Activated B cell treated with CpG ODN at 0.5 μM for 24 hours (primary cell): ENCODE results near the gene NUDT16L1. TPM values are rescaled to one million over a fixed set of nuclear protein-coding genes. Genes with fewer than 3 reads are reported as not detected.

ENCODE experiments used
- ATAC-seq: fragments of 200-7000 bp; cut with Tn5 transposase; one replicate; pipeline ENCODE4 v1.10.0; 2021; ENCODE audit warnings: low read depth, mild to moderate bottlenecking, moderate library complexity
- CTCF ChIA-PET: fragments of 350-600 bp; sonication (Branson Sonifier 250); formaldehyde crosslinking; loops from one replicate; lab custom pipeline; 2021; ENCODE audit warnings: antibody characterized with exemption; lab: Charles Lee
- POLR2A ChIA-PET: fragments of 350-600 bp; sonication (Branson Sonifier 250); formaldehyde crosslinking; loops from one replicate; lab custom pipeline; 2021; ENCODE audit warnings: antibody characterized with exemption; lab: Charles Lee
- DNase-seq: peaks from one replicate; pipeline ENCODE4 v3.0.0; 2022
- H3K27ac Mint-ChIP-seq: one replicate; pipeline ENCODE4 v1.8.0; 2020; ENCODE audit warnings: mixed read lengths
- H3K27me3 Mint-ChIP-seq: one replicate; pipeline ENCODE4 v1.8.0; 2021; ENCODE audit warnings: mixed read lengths
- H3K36me3 Mint-ChIP-seq: one replicate; pipeline ENCODE4 v1.8.0; 2021; ENCODE audit warnings: low read depth, mixed read lengths
- H3K4me1 Mint-ChIP-seq: one replicate; pipeline ENCODE4 v1.8.0; 2021; ENCODE audit warnings: mixed read lengths
- H3K4me3 Mint-ChIP-seq: one replicate; pipeline ENCODE4 v1.8.0; 2020; ENCODE audit warnings: mild to moderate bottlenecking, mixed read lengths
- H3K9me3 Mint-ChIP-seq: one replicate; pipeline ENCODE4 v1.8.0; 2020; ENCODE audit warnings: mixed read lengths
- CTCF ChIP-seq: fragments of 200-600 bp; IDR thresholded peaks from one replicate; pipeline ENCODE4 v1.8.0; 2022; ENCODE audit warnings: antibody characterized with exemption, mild to moderate bottlenecking
- intact Hi-C: fragments of 100-400 bp; cut with micrococcal nuclease; formaldehyde crosslinking; loops from one replicate; pipeline ENCODE4 v1.15.1; 2024
- total RNA-seq: library from RNA; stranded (reverse); gene quantifications from 2 replicates; pipeline ENCODE4 v1.2.3, GENCODE V29; 2022

NUDT16L1 gene
- total RNA-seq, 1 donor from 2014 or later = 32.9 TPM

DNA sequence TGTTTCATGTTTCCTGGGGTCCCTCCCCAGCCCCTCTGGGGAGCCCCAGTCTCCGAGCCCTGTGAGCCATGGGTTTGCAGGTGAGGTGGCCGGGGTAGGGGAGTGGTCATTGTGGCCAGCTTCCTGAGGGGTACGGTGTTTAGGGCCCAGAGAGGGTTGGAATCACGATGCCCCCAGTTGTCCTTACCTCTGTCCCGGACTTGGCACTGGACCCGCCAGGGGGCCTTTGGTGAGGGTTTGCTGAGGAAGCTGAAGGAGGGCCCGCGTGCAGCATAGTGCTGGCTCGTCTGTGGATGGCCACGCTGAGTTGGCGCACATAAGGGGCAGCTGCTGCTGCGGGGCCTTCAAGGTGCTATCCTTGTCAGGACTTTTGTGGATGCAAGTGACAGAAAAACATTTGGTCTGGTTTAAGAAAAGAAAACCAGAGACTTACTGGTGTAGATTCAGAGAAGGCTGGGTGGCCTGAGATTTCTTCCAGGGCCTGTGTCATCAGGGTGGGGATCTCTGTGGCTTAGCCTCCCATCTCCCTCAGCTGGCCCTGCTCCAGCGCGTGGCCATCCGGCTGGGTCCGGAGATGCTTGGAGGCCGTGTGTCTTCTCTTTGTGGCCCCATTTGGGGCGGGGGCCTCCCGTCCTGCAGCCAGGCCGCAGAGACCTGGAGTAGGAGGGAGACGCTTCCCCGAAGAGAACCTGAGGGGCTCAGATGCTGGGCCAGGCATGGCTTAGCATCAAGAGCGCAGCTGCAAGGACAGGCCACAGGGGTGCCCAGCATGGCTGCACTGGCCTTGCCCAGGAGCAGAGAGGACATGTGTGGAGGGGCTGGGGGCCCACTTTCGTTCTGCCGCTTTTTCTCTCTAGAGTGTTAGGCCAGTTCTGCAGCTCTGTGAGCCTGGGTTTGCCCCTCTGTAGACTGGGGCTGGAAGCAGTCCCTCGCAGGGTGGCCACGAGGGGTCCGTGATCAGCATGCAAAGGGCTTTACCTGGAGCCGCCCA lies 33.7 kb upstream of the NUDT16L1 start:
- CTCF ChIA-PET = no interaction called here
- ATAC-seq = no peak
- H3K4me3 Mint-ChIP-seq = no peak overlapping the region

DNA sequence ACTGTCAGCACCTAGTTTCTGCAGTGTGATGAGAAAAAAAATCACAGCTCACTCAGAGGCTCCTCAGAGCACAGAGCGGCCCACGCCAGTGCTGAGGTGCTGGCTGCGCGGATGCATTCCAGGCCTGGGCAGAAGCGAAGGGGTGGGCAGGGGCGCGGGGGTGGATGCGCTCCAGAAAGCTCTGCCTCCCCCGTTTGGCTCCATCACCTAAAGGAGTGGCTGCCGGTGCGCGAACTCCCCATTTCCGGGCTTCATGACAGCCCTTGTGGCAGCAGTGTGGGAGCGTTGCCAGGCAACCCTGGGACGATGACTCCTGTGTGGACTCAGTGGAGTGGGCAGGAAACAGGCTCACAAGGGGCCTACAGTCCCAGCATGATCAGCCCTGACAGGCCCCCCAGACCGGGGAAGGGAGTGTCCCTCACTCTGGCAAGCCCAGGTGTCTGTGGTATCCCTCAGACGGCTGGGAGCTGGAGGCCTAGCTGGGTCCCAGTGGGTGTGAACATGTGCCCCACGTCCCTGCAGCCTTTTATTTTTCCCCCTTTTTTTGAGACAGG lies 32.8 kb upstream of the NUDT16L1 start:
- no peak for TF ChIP-seq CTCF
- ATAC-seq (no peak), DNase-seq (no peak)
- H3K27ac Mint-ChIP-seq = no peak overlapping the region
- H3K36me3 Mint-ChIP-seq = peaks cover 45% of the 10 kb centered on the region
- H3K4me1 Mint-ChIP-seq = peaks cover 24% of the 10 kb centered on the region
- no peaks in the 10 kb centered on the region for H3K9me3 Mint-ChIP-seq
- H3K4me3 Mint-ChIP-seq = no peak overlapping the region
- POLR2A ChIA-PET = no interaction called here
- intact Hi-C loops = no loop called here
- no peaks in the 10 kb centered on the region for H3K27me3 Mint-ChIP-seq
- CTCF ChIA-PET = no interaction called here

More for the DNA sequence above, 33.7 kb upstream of the NUDT16L1 start:
- no peak for TF ChIP-seq CTCF
- H3K27me3 Mint-ChIP-seq = no peaks in the 10 kb centered on the region
- intact Hi-C loops = no loop called here
- H3K27ac Mint-ChIP-seq = no peak overlapping the region
- H3K4me1 Mint-ChIP-seq = peaks cover 16% of the 10 kb centered on the region
- no peaks in the 10 kb centered on the region for H3K9me3 Mint-ChIP-seq
- no peak for DNase-seq
- peaks cover 53% of the 10 kb centered on the region for H3K36me3 Mint-ChIP-seq
- POLR2A ChIA-PET = no interaction called here

DNA sequence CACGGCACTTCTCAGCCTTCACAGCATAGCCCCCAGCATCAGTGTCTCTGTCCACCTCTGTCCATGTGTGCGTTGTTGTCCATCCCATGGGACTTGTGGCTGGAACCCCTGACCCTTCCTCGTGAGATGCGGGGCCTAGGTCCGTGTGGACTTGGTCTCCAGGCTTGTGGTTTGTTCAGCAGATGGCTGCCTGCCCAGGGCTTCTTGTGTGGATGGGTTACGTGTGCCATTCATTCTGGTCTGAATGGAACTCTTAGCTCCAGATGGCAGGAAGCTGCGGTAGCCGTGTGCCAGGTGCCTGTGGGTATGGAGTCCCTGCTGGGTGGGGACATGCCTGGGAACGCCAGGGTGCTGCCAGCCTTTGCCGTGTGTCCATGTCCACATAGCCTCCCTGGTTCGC lies 31.7 kb upstream of the NUDT16L1 start:
- intact Hi-C loops = no loop called here
- peaks cover 42% of the 10 kb centered on the region for H3K36me3 Mint-ChIP-seq
- no peak overlapping the region for H3K27ac Mint-ChIP-seq
- no peak for ATAC-seq
- peaks cover 24% of the 10 kb centered on the region for H3K4me1 Mint-ChIP-seq
- TF ChIP-seq CTCF = no peak
- DNase-seq = no peak
- H3K9me3 Mint-ChIP-seq = no peaks in the 10 kb centered on the region
- ChIA-PET POLR2A (no interaction called here), CTCF (no interaction called here)
- no peak overlapping the region for H3K4me3 Mint-ChIP-seq
- no peaks in the 10 kb centered on the region for H3K27me3 Mint-ChIP-seq

DNA sequence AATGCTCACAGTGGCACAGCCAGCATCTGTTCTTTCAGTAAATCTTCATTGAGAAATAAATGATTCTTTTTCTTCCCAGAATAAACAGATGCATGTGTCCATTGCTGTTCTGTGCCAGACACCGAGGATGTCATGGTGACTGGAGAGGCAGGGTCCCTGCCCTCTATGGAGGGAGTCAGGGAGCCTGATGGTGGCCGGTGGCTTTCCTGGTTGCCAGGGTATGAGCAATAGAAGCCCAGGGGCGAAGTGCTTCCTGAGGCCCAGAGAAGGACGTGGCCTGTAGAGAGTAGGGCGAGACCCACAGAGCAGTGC lies 29.9 kb upstream of the NUDT16L1 start:
- peaks cover 39% of the 10 kb centered on the region for H3K36me3 Mint-ChIP-seq
- H3K27me3 Mint-ChIP-seq = no peaks in the 10 kb centered on the region
- intact Hi-C loops = no loop called here
- H3K9me3 Mint-ChIP-seq = no peaks in the 10 kb centered on the region
- ATAC-seq = no peak
- peak overlapping the region; percentile 18 for H3K27ac Mint-ChIP-seq
- no peak for DNase-seq
- peaks cover 24% of the 10 kb centered on the region for H3K4me1 Mint-ChIP-seq
- H3K4me3 Mint-ChIP-seq = no peak overlapping the region
- no peak for TF ChIP-seq CTCF
- CTCF ChIA-PET = no interaction called here
- POLR2A ChIA-PET = no interaction called here

DNA sequence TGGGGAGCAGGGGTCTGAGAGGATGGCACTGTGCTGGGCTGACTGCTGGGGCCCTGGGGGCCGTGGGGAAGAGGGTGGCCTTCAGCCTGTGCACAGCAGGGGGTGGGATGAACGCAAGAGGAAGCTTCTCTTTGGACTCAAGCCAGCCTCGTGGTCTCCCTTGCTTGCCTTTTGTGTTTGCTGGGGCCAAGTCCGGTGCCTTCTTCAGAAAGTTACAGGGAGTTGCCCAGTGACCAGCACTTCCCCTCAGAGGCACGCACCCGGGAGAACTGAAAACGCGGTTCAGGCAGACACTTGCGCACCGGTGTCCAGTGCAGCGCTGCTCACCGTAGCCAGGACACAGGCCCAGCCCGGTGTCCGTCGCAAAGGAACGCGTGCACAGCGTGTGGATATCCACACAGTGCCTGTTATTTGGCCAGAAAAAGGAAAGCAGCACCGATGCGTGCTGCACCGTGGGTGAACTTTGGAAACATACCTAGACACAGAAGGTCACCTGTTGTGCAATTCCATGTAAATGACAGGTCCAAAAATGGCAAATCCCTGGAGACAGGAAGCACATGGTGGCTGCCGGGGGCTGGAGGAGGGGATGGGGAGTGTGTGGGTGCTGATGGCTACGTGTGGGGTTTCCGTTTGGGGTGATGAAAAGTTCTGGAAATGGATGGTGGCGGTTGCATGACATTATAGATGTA lies 29.4 kb upstream of the NUDT16L1 start:
- ChIA-PET POLR2A (no interaction called here), CTCF (no interaction called here)
- no peak for DNase-seq
- no peak overlapping the region for H3K4me3 Mint-ChIP-seq
- no peak for TF ChIP-seq CTCF
- peak overlapping the region; percentile 42 for H3K27ac Mint-ChIP-seq
- no peaks in the 10 kb centered on the region for H3K9me3 Mint-ChIP-seq
- peaks cover 34% of the 10 kb centered on the region for H3K36me3 Mint-ChIP-seq
- no peaks in the 10 kb centered on the region for H3K27me3 Mint-ChIP-seq
- peak; percentile 46 for ATAC-seq
- intact Hi-C loops = no loop called here
- peaks cover 24% of the 10 kb centered on the region for H3K4me1 Mint-ChIP-seq
